KOPT-K1 (cell line): ENCODE measurements around the gene TBL1XR1.
A peak's percentile ranks its signal among the peaks of the same experiment; 100 is the strongest.
"Not testable (repeated sequence)": the region's sequence is repeated elsewhere in the genome, so short reads cannot be mapped to it uniquely, and the experiment has no call there.

ENCODE experiments used
- H3K27ac ChIP-seq: fragments of 200-600 bp; sonication (generic); 2 replicates; pipeline ENCODE4 v1.5.1; 2016; ENCODE audit warnings: antibody characterized with exemption, mild to moderate bottlenecking, low read depth, low read length; ENCODE audit not compliant: poor library complexity, severe bottlenecking
- H3K36me3 ChIP-seq: fragments of 200-600 bp; sonication (generic); 2 replicates; pipeline ENCODE4 v1.5.1; 2017; ENCODE audit warnings: antibody characterized with exemption, mild to moderate bottlenecking, low read length, moderate library complexity; ENCODE audit not compliant: insufficient read depth
- H3K9me3 ChIP-seq: fragments of 200-600 bp; sonication (generic); 2 replicates; pipeline ENCODE4 v1.5.1; 2017; ENCODE audit warnings: antibody characterized with exemption, low read length, mild to moderate bottlenecking; ENCODE audit not compliant: insufficient read depth, poor library complexity, severe bottlenecking

TBL1XR1 gene

GRCh38 chr3:177045222-177045621, 152.1 kb downstream of the TBL1XR1 start:
- peaks cover 100% of the 10 kb centered on the region for H3K36me3 ChIP-seq
- H3K9me3 ChIP-seq, result no peaks in the 10 kb centered on the region
- no peak overlapping the region for H3K27ac ChIP-seq

DNA sequence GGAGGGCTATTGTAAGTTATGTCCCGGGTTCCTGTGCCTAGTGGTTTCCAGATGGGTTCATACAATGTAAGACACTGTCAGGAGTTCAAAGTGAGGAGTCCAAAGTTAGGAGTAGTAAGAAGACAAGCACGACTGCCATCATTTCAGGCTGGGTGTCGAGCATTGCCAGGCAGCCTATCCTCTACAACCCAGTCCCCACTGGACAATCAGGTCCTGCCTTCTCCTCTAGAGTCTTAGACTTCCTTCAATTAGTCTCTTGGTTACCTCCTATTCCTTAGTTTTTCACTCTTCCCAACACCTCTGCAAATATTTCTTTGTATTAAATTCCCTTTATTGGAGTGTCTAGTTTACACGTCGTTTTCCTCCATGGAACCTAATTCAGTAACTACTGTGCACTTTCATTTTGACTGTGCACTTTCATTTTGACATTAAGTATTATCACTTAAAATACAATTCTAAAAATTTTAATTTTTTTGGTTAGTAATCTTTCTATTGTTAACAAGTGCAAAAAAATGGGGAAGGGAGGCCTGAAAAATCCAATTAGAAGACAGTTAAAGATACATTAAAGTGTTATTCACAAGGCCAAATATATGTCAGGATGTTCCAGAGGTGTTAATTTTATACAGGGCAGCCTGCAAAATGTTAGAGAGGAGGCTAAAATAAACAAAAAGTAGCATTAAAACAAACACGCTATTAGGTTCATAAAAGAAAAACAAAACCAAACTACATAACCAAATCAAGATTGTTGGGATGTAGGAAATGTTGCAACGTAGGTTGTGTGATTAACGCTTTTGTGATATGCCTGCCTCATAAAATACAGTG, 155.3 kb downstream of the TBL1XR1 start:
- H3K36me3 ChIP-seq, result peaks cover 100% of the 10 kb centered on the region
- no peak overlapping the region for H3K27ac ChIP-seq
- no peaks in the 10 kb centered on the region for H3K9me3 ChIP-seq

GRCh38 chr3:177041021-177041729, 156.1 kb downstream of the TBL1XR1 start:
- Histone ChIP-seq H3K36me3 (peaks cover 100% of the 10 kb centered on the region), H3K27ac (peak overlapping the region; percentile 10), H3K9me3 (no peaks in the 10 kb centered on the region)

DNA sequence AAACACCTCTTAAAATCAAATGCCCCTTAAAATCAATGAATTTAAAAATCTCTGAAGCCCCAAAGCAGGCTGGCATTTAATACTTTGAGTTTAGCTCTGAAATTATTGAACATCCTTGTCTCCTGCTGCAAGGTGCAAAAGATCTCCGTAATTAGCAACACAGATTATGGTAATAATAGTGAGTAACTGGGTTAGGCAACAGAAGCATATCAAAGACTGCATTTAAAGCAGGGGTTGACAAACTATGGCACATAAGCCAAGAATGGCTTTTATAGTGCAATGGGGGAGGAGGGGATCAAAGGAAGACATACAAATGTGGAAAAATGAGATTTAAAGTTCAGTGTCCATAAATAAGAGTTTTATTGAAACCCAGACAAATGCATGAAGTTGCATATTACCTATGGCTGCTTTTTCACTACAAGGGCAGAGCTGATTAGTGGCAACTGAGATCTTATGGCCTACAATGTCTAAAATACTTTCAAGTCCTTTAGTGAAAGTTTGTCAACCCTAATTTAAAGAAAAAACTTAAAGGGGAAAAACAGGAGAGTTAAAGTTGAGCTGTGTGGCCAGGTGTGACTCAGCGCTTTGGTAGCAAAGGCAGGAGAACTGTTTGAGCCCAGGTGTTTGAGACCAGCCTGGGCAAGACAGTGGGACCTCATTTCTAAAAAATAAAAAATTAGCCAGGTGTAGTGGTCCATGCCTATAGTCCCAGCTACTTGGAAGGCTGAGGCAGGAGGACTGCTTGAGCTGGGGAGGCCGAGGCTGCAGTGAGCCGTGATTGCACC, 157.6 kb downstream of the TBL1XR1 start:
- no peak overlapping the region for H3K27ac ChIP-seq
- no peaks in the 10 kb centered on the region for H3K9me3 ChIP-seq
- H3K36me3 ChIP-seq, result peaks cover 100% of the 10 kb centered on the region

DNA sequence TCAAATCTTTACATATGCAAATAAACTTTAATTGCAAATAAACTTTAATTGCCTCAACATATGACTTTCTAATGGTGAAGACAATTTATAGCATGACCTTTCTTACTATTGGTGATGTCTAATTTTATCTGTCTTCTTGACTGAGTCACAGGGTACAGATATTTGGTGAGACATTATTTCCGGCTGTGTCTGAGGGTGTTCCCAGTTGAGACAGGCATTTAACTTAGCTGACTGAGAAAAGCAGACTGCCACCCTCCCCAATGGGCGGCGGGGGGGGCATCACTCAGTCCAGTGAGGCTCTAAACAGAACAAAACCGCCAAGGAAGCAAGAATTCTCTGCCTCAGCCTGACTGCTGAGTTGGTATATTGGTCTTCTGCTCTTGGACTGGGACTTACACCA, 160.0 kb downstream of the TBL1XR1 start:
- no peaks in the 10 kb centered on the region for H3K9me3 ChIP-seq
- peaks cover 98% of the 10 kb centered on the region for H3K36me3 ChIP-seq
- H3K27ac ChIP-seq, result no peak overlapping the region

DNA sequence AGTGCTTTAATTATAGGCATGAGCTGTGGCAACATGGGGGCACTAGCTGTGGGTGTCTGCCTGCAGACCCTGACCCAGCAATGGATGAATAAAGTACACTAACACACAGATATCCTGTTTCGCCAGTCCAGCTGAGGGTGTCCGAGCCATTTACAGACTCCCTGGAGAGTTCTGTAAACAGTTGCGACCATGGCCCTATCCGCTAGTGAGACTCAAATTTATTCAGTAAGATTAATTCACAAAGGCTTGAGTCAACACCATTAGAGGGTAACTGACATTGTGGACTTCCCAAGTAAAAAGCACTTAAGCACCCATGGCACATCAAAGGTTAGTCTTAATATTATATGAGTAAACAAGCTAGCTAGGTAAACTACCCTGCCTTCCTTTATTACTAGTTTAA, 161.6 kb downstream of the TBL1XR1 start:
- Histone ChIP-seq H3K36me3 (peaks cover 97% of the 10 kb centered on the region), H3K27ac (no peak overlapping the region)

DNA sequence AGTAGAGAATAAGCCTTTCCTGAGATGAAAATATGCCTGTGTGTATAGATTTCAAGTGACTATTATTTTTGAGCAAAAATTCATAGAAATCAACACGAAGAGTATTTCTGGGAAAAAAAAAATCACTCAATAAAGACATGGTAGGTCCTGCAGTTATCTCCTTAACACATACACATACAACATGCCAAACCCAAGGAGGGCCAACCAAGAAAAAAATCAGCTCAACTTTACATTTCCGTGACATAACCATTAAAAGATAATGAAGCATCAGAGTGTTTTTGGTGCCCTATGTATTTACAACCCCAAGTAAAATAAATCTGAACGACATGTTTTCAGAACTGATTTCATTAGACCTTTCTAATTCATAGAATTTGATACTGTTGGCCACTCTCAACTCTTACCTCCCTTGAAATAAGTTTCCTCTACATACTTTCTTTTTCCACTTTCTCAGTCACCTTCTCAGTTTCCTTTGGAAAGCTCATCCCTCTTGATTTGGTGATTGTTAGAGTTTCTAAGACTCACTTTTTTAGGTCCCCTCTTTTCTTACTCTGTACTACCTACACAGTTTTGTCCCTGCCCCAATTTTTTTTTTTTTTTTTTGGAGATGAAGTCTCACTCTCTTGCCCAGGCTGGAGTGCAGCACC, 162.3 kb downstream of the TBL1XR1 start:
- H3K36me3 ChIP-seq, result peaks cover 96% of the 10 kb centered on the region
- no peak overlapping the region for H3K27ac ChIP-seq
- no peaks in the 10 kb centered on the region for H3K9me3 ChIP-seq

More for the DNA sequence above, 161.6 kb downstream of the TBL1XR1 start:
- no peaks in the 10 kb centered on the region for H3K9me3 ChIP-seq

DNA sequence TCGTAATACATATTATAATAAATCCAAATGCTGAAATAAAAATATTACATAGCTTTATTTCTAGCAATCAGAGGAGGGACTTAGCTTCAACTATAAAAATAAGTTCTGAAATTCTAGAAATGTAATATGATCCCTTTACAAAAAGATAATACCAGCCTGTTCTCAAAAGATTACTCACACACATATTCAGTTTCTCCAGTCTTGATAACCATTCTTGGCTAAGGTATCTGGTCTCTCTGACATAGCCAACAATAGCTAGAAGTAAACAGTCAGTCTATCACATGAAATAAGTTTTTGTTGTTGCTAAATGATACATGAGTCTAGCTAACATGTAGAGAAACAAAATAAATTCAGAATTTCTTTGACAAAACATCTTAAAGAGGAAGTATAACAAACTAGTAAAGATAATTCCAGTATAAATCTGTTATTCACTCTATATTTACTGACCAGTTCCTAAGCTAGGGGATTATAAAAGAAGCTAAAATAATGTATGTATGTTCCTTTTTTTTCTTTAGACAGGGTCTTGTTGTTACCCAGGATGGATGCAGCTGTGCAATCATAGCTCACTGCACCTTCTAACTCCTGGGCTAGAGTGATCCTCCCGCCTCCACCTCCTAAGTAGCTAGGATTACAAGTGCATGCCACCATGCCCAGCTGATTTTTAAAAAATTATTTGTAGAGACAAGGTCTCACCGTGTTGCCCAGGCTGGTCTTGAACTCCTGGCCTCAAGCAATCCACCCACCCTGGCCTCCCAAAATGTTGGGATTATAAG, 170.6 kb downstream of the TBL1XR1 start:
- Histone ChIP-seq H3K36me3 (peaks cover 98% of the 10 kb centered on the region), H3K9me3 (no peaks in the 10 kb centered on the region), H3K27ac (no peak overlapping the region)

DNA sequence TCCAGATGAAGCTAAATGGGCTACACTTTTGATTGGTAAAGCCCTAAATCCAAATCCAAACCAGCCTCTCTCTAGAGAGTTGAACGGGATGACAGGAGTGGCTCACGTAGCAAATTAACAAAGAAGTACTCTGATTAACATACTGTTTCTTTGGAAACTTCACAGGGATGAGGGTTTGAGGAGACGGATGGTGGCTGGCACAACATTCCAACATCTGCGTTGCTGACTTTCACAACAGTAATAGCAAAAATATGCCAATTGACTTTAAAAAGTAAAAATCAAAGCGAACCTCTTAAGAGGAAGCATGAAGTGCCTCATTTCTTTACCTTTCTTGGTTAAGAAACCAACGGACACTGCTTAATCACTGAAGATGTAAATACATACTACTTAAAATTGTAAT, 181.4 kb downstream of the TBL1XR1 start:
- H3K36me3 ChIP-seq, result peaks cover 33% of the 10 kb centered on the region
- no peaks in the 10 kb centered on the region for H3K9me3 ChIP-seq
- no peak overlapping the region for H3K27ac ChIP-seq

- Histone ChIP-seq H3K27ac (no peak overlapping the region), H3K36me3 (peaks cover 14% of the 10 kb centered on the region), H3K9me3 (no peaks in the 10 kb centered on the region)
Measured at GRCh38 chr3:177013681-177014280, 183.5 kb downstream of the TBL1XR1 start.

GRCh38 chr3:177005718-177006405, 191.4 kb downstream of the TBL1XR1 start:
- H3K9me3 ChIP-seq, result peaks cover 37% of the 10 kb centered on the region
- no peaks in the 10 kb centered on the region for H3K36me3 ChIP-seq
- no peak overlapping the region for H3K27ac ChIP-seq

- H3K9me3 ChIP-seq, H3K27ac ChIP-seq, H3K36me3 ChIP-seq: not testable (repeated sequence)
Measured at GRCh38 chr3:177000159-177000558, 197.1 kb downstream of the TBL1XR1 start.

DNA sequence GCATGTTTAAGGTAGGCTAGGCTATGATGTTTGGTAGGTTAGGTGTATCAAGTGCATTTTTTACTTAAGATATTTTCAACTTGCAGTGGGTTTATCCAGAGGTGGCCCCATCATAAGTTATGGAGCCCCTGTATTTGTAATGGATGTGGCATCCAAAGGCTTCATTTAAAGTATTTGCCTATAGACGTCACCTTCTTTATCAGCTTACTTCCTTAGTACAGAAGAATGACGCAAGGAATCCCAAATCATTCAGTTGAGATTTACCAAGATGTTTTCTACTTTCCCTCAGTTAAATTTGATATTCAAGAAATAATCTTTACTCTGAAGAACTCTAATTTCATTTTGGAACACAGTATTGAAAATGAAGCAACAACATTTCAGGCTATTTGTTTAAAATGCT, 201.3 kb downstream of the TBL1XR1 start:
- H3K9me3 ChIP-seq, result no peaks in the 10 kb centered on the region
- no peaks in the 10 kb centered on the region for H3K36me3 ChIP-seq
- H3K27ac ChIP-seq, result no peak overlapping the region
